GM12891 (cell line): ENCODE data around the gene AP4M1.

Experiments used
- DNase-seq: peaks from one replicate; pipeline ENCODE4 v3.0.0; 2011; ENCODE audit warnings: low spot score; ENCODE audit not compliant: insufficient read length
- FAIRE-seq: peaks from 2 replicates; lab custom pipeline; 2011; peaks lifted over from hg19 to GRCh38; lab: Jason Lieb, UNC
- PAX5 ChIP-seq: IDR thresholded peaks from 2 replicates; pipeline ENCODE4 v1.6.1; 2011; ENCODE audit warnings: low read length, moderate library complexity, mild to moderate bottlenecking; ENCODE audit not compliant: insufficient read depth, severe bottlenecking
- POLR2A ChIP-seq: IDR thresholded peaks from 2 replicates; pipeline ENCODE4 v1.6.1; 2011; ENCODE audit warnings: low read depth, low read length, control low read depth
- POLR2AphosphoS5 ChIP-seq: IDR thresholded peaks from 2 replicates; pipeline ENCODE4 v1.6.1; 2011; ENCODE audit warnings: low read depth, low read length, control low read depth
- POU2F2 ChIP-seq: IDR thresholded peaks from 2 replicates; pipeline ENCODE4 v1.6.1; 2011; ENCODE audit warnings: low read depth, mild to moderate bottlenecking, control low read depth, low read length, moderate library complexity
- SPI1 ChIP-seq: IDR thresholded peaks from 2 replicates; pipeline ENCODE4 v1.6.1; 2011; ENCODE audit warnings: low read depth, low read length, control low read depth
- TAF1 ChIP-seq: IDR thresholded peaks from 2 replicates; pipeline ENCODE4 v1.6.1; 2011; ENCODE audit warnings: low read depth, low read length, control low read depth

The AP4M1 gene

DNA sequence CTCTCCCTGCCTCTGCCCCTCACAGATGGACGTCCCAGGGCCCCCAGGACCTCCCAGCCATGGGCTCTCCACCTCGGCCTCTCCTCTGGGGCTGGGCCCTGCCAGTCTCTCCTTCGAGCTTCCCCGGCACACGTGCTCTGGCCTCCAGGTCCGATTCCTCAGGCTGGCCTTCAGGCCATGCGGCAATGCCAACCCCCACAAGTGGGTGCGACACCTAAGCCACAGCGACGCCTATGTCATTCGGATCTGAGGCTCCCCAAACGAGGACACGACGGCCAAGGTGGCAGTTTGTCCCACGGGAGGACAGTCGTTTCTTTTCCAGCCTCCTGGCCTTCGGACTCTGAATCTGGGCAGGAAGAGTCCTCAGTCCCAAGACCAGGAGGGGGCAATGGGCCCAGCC, 5.2 kb downstream of the AP4M1 start:
- DNase-seq (no peak), FAIRE-seq (no peak)
- TF ChIP-seq POLR2AphosphoS5, result no peak
- no peak for TF ChIP-seq TAF1
- TF ChIP-seq PAX5, result no peak
- no peak for TF ChIP-seq POLR2A
- no peak for TF ChIP-seq POU2F2
- no peak for TF ChIP-seq SPI1

DNA sequence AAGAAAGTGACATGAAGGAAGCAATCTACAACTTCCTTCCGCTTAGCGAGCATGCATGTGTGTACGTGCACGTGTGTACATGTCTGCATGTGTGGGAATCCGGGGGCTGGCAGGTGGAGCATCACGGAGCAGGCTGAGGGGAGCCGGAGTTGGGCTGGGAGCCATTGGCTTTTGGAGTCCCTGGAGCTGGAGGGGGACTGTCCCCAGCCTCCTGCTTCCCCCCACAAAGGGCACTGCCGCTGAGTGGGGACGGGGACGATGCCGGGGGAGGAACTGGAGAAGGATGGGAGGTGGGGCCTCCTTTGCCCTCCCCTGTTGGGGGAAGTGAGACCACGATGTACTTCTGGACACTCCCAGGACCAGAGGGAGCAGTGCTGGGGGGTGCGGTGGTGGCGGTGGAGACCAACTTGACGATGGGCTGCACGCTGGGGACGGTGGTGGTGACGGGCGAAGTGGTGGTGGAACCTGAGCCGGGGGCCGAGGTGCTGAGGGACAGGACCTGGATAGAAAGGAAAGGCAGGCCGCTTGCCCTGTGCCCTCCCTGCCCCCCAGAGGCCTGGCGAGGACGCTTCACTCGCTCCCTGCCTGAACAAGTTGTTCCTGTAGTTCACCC, 5.8 kb downstream of the AP4M1 start:
- DNase-seq (no peak), FAIRE-seq (no peak)
- TF ChIP-seq POLR2A (no peak), TAF1 (no peak), PAX5 (no peak), SPI1 (no peak), POLR2AphosphoS5 (no peak), POU2F2 (no peak)

DNA sequence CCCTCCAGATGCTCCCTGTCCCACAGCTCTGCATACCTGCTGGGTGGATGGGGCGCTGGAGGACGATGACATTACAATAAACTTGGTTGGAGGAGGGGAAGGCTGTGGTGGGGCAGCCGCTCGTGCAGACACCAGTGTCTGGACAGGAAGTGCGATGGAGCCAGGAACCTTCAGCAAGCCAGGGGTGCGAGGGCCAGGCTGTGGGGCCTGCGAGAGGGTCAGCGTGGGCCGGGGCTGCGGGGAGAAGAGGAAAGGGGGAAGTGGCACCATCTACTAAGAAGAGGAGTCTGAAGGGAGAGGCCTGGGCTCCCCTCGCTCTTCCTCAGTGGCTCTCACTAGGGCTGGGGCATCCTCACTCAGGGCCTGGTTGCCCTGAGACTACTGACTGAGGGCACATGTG, 6.4 kb downstream of the AP4M1 start:
- FAIRE-seq, result no peak
- no peak for TF ChIP-seq TAF1

DNA sequence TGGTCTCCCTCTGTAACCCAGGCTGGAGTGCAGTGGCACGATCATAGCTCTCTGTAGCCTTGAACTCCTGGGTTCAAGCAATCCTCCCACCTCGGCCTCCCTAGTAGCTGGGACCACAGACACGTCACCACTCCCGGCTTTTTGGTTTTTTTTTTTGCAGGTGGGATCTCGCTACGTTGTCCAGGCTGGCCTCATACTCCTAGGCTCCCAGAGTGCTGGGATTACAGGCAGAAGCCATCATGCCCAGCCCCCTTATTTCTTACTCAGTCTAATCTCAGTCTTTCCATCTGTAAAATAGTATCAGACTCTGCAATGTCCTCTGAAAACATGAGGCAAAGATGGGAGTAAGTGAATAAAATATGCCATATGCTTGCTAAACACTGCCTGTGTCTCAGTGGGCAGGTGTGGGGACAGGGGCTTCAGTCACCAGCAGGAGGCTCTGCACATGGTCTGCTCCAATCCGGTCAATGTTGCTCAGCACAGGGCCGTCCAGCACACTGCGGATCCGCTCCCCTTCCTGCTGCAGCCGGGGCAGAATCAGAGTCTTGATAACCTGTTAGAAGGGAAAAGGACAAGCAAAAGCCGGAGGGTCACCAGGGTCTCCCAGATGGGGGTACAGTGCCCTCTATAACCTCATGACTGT, 8.2 kb downstream of the AP4M1 start:
- FAIRE-seq (no peak), DNase-seq (no peak)
- TF ChIP-seq POU2F2, result no peak
- no peak for TF ChIP-seq POLR2A

More for the DNA sequence above, 6.4 kb downstream of the AP4M1 start:
- DNase-seq, result no peak

DNA sequence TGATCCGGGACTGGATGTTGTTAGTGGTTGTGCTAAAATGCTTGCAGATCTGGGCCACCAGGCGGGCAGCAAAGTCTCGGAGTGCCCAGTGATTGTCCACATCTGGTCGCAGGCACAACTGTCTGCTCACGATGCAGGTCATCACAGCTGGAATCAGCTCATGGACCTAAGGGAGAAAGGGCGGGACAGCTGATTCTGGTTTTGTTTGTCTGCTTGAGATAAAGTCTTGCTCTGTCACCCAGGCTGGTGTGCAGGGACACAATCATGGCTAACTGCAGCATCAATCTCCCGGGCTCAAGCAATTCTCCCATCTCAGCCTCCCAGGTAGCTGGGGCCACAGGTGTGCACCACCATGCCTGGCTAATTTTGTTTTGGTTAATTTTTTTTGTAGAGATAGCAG, 9.7 kb downstream of the AP4M1 start:
- no peak for FAIRE-seq
- no peak for DNase-seq
- no peak for TF ChIP-seq PAX5
- no peak for TF ChIP-seq POU2F2
- no peak for TF ChIP-seq POLR2AphosphoS5
- TF ChIP-seq POLR2A, result no peak
- no peak for TF ChIP-seq TAF1
- TF ChIP-seq SPI1, result no peak

DNA sequence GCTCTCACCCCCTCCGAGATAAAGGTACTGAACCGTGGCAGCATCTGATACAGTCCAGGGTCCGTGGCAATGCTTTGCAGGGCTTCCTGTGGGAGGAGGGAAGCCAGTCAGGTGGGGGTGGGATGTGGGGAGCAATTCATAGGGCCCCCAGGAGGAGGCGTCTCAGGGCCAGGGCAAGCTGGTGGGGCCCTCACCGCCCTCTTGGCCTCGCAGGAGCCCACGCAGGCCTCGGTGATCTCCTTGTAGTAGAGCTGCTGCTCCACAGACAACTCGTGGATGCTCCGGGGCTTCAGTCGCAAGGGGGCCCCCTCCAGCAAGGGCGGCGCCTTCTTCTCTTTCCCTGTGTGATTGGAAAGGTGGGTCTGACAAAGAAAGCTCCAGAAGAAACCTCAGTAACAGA, 10.5 kb downstream of the AP4M1 start:
- FAIRE-seq (no peak), DNase-seq (no peak)
- TF ChIP-seq POU2F2 (no peak), SPI1 (no peak), PAX5 (no peak), POLR2AphosphoS5 (no peak), TAF1 (no peak), POLR2A (no peak)

DNA sequence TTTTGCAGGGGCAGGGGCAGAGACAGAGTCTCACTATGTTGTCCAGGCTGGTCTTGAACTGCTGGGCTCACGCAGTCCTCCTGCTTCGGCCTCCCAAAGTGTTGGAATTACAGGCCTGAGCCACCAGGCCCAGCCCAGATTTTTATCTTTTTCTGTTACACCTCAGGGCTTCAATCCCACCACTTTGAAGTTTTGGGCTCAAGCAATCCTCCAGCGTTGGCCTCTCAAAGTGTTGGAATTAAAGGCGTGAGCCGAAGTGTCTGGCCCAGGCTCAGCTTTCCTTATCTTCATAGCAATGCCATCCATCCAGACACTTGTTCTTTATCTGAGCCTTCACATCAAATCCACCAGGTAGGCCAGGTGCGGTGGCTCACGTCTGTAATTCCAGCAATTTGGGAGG, 13.6 kb downstream of the AP4M1 start:
- DNase-seq (no peak), FAIRE-seq (no peak)
- TF ChIP-seq POLR2AphosphoS5, result no peak
- TF ChIP-seq TAF1, result no peak
- no peak for TF ChIP-seq POLR2A
- no peak for TF ChIP-seq POU2F2
- no peak for TF ChIP-seq SPI1
- TF ChIP-seq PAX5, result no peak

DNA sequence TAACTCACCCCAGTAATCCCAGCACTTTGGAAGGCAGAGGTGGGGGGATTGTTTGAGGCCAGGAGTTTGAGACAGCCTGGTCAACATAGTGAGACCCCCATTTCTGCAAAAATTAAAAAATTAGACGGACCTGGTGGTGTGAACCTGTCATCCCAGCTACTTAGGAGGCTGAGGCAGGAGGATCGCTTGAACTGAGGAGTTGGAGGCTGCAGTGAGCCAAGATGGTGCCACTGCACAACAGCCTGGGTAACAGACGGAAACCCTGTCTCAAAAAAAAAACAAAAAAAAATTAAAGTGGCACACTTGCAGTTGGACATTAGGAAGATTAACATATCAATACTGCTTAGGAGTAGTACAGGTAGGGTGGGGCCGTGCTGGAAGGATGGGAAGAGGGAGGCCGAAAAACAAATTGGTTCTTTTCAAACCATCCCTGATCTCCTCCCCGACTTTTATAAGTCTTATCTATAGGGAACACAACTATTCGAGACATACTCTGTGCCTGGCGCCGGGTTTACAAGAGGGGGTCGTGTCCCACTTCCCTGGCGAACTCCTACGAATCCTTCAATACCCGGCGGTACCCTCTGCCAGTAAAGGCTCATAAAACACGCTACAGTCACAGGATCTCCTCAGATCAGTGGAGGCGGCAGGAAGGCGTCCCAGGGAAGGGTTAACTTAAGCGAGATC, 17.1 kb downstream of the AP4M1 start:
- DNase-seq (no peak), FAIRE-seq (no peak)

DNA sequence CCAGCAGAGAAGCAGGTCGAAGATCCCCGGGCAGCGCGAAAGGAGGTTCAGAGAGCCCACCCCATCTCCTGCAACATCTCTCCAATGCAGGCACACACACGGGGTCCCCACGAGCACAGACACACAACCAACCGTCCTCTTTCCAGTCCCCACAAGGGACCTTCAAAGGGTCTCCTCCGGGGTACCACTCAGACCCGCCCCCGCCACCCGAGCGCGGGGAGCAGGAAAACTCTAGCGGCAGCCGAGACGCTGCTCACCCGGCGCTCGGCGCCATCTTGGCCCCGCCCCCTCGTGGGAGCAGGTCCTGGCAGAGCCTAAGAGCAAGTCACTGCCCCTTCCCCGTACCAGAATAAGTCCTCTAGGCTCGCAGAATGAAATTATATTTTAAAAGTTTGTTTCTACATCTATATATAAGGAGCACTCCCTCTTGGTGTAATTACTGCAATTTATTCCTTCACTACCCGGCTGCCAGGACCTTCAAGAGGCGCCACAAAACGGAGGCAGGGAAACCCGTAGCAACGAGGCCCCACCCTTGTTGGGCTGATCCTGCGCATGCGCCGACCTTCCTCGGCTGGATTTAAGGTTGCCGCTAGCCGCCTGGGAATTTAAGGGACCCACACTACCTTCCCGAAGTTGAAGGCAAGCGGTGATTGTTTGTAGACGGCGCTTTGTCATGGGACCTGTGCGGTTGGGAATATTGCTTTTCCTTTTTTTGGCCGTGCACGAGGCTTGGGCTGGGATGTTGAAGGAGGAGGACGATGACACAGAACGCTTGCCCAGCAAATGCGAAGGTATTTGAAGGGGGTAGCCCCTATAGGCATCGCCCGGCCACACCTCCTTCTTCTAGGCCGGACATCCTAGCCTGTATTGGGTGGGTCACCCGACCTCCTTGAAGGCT, 17.9 kb downstream of the AP4M1 start, which contains the start of the genes CNPY4 and TAF6:
CNPY4 (plus strand) TSS at position 563 of the 898 bp plus-strand sequence; CDS start at position 674, 111 bp downstream.
TAF6 (minus strand) TSS at position 287 of the 898 bp plus-strand sequence. CDS start 5,149 bp downstream, outside the sequence.
- DNase-seq (peak; percentile 98), FAIRE-seq (peak; percentile 84)
- no peak for TF ChIP-seq POLR2AphosphoS5
- no peak for TF ChIP-seq SPI1
- peak; percentile 100 for TF ChIP-seq TAF1
- no peak for TF ChIP-seq PAX5
- TF ChIP-seq POLR2A, result peak; percentile 74
- 0 out of 2 replicates have a peak, but pooled peaks have one; percentile 9 for TF ChIP-seq POU2F2

More for the DNA sequence above, 17.1 kb downstream of the AP4M1 start:
- TF ChIP-seq SPI1, result no peak
